ENCODE data around the gene SLC25A30. TPM values are rescaled to one million over a fixed set of nuclear protein-coding genes. Genes with fewer than 3 reads are reported as not detected.

SLC25A30 gene
- total RNA-seq, 2 donors from 2014 or later, result 9.9 to 12.4 TPM

GRCh38 chr13:45441633-45442032 lies 23.5 kb upstream of the SLC25A30 start:
- H3K4me3 Mint-ChIP-seq, result no peak overlapping the region

GRCh38 chr13:45439781-45440462 lies 21.7 kb upstream of the SLC25A30 start:
- no peak for DNase-seq
- Histone ChIP-seq H3K4me3 (ENCODE audit: low read length) (no peak overlapping the region), H3K36me3 (ENCODE audit: control insufficient read depth, insufficient read depth, low read length) (no peaks in the 10 kb centered on the region), H3K9ac (ENCODE audit: extremely low read depth, low read length, poor library complexity, severe bottlenecking) (no peak overlapping the region), H3K27me3 (ENCODE audit: control insufficient read depth, insufficient read depth, low read length, poor library complexity, severe bottlenecking) (no peaks in the 10 kb centered on the region), H3K4me1 (ENCODE audit: control insufficient read depth, insufficient read depth, low read length) (peaks cover 3% of the 10 kb centered on the region), H3K27ac (ENCODE audit: low read depth, low read length) (no peak overlapping the region), H3K9me3 (ENCODE audit: control insufficient read depth, low read length) (no peaks in the 10 kb centered on the region)
- Mint-ChIP-seq H3K4me1 (peaks cover 16% of the 10 kb centered on the region), H3K9me3 (no peaks in the 10 kb centered on the region), H3K4me3 (no peak overlapping the region), H3K27me3 (ENCODE audit: insufficient read depth) (peaks cover 4% of the 10 kb centered on the region), H3K27ac (no peak overlapping the region), H3K36me3 (ENCODE audit: low read depth) (no peaks in the 10 kb centered on the region)
- 86% methylated on average over 2 of the region's 3 CpGs; no CpG with 5 or more reads in 1 of the 2 experiments for WGBS, 2 experiments (ENCODE audit: insufficient coverage in 1 of 2, insufficient read length in 1 of 2)
- TF ChIP-seq CTCF (conservative IDR thresholded peaks at IDR 0.05), result no peak

More at GRCh38 chr13:45441633-45442032, 23.5 kb upstream of the SLC25A30 start:
- no peaks in the 10 kb centered on the region for H3K27me3 ChIP-seq (ENCODE audit: control insufficient read depth, insufficient read depth, low read length, poor library complexity, severe bottlenecking)
- H3K27ac ChIP-seq (ENCODE audit: low read depth, low read length), result no peak overlapping the region
- no peak for DNase-seq
- Mint-ChIP-seq H3K4me1 (peaks cover 16% of the 10 kb centered on the region), H3K27me3 (ENCODE audit: insufficient read depth) (peaks cover 9% of the 10 kb centered on the region), H3K27ac (no peak overlapping the region), H3K9me3 (no peaks in the 10 kb centered on the region), H3K36me3 (ENCODE audit: low read depth) (no peaks in the 10 kb centered on the region)
- H3K4me3 ChIP-seq (ENCODE audit: low read length), result no peak overlapping the region
- no peaks in the 10 kb centered on the region for H3K9me3 ChIP-seq (ENCODE audit: control insufficient read depth, low read length)
- H3K36me3 ChIP-seq (ENCODE audit: control insufficient read depth, insufficient read depth, low read length), result no peaks in the 10 kb centered on the region
- no peak overlapping the region for H3K9ac ChIP-seq (ENCODE audit: extremely low read depth, low read length, poor library complexity, severe bottlenecking)
- H3K4me1 ChIP-seq (ENCODE audit: control insufficient read depth, insufficient read depth, low read length), result peaks cover 3% of the 10 kb centered on the region
- WGBS, 2 experiments (ENCODE audit: insufficient coverage in 1 of 2, insufficient read length in 1 of 2), result 49 to 68% methylated on average over 2 of the region's 2 CpGs
- peak; percentile 50 for TF ChIP-seq CTCF (conservative IDR thresholded peaks at IDR 0.05)

- H3K9me3 Mint-ChIP-seq, result no peaks in the 10 kb centered on the region
- Histone ChIP-seq H3K4me1 (ENCODE audit: control insufficient read depth, insufficient read depth, low read length) (peaks cover 3% of the 10 kb centered on the region), H3K4me3 (ENCODE audit: low read length) (no peak overlapping the region), H3K9me3 (ENCODE audit: control insufficient read depth, low read length) (no peaks in the 10 kb centered on the region), H3K27me3 (ENCODE audit: control insufficient read depth, insufficient read depth, low read length, poor library complexity, severe bottlenecking) (no peaks in the 10 kb centered on the region), H3K27ac (ENCODE audit: low read depth, low read length) (no peak overlapping the region), H3K36me3 (ENCODE audit: control insufficient read depth, insufficient read depth, low read length) (no peaks in the 10 kb centered on the region), H3K9ac (ENCODE audit: extremely low read depth, low read length, poor library complexity, severe bottlenecking) (no peak overlapping the region)
- no peak for TF ChIP-seq CTCF (conservative IDR thresholded peaks at IDR 0.05)
- no peak for DNase-seq
- 86 to 90% methylated on average over 4 of the region's 4 CpGs for WGBS, 2 experiments (ENCODE audit: insufficient coverage in 1 of 2, insufficient read length in 1 of 2)
- no peaks in the 10 kb centered on the region for H3K36me3 Mint-ChIP-seq (ENCODE audit: low read depth)
- H3K4me3 Mint-ChIP-seq, result no peak overlapping the region
- no peaks in the 10 kb centered on the region for H3K27me3 Mint-ChIP-seq (ENCODE audit: insufficient read depth)
- no peak overlapping the region for H3K27ac Mint-ChIP-seq
- H3K4me1 Mint-ChIP-seq, result peaks cover 16% of the 10 kb centered on the region
These were observed 20.8 kb upstream of the SLC25A30 start for GRCh38 chr13:45439008-45439407.

Data from endodermal cell (in vitro differentiated cells).